H9 (cell line): Measurements from ENCODE around the gene CDC42EP1. TPM values are rescaled to one million over a fixed set of nuclear protein-coding genes. Genes with fewer than 3 reads are reported as not detected.

Source experiments
- DNase-seq: peaks from one replicate; pipeline ENCODE4 v3.0.0-alpha.2; 2017
- H2AFZ ChIP-seq: one replicate; pipeline ENCODE4 v1.6.1; 2013; ENCODE audit warnings: mild to moderate bottlenecking, low read length, control low read depth, moderate library complexity
- H2AK5ac ChIP-seq: 2 replicates; pipeline ENCODE4 v1.6.1; 2013; ENCODE audit warnings: low read length, control low read depth, mixed read lengths; ENCODE audit not compliant: insufficient read length
- H2BK120ac ChIP-seq: one replicate; pipeline ENCODE4 v1.6.1; 2013; ENCODE audit warnings: low read depth, mild to moderate bottlenecking, low read length, control low read depth, inconsistent platforms; ENCODE audit not compliant: poor library complexity, severe bottlenecking
- H2BK12ac ChIP-seq: 2 replicates; pipeline ENCODE4 v1.6.1; 2013; ENCODE audit warnings: low read length, control low read depth, mixed read lengths, low read depth; ENCODE audit not compliant: insufficient read length
- H2BK15ac ChIP-seq: 2 replicates; pipeline ENCODE4 v1.6.1; 2013; ENCODE audit warnings: low read depth, low read length, control low read depth
- H2BK20ac ChIP-seq: one replicate; pipeline ENCODE4 v1.6.1; 2013; ENCODE audit warnings: low read depth, mild to moderate bottlenecking, low read length, control low read depth, inconsistent platforms; ENCODE audit not compliant: poor library complexity, severe bottlenecking
- H2BK5ac ChIP-seq: 2 replicates; pipeline ENCODE4 v1.6.1; 2013; ENCODE audit warnings: low read length, control low read depth, mixed read lengths; ENCODE audit not compliant: insufficient read length
- H3K14ac ChIP-seq: 2 replicates; pipeline ENCODE4 v1.6.1; 2013; ENCODE audit warnings: low read length, control low read depth; ENCODE audit not compliant: insufficient read depth
- H3K18ac ChIP-seq: 2 replicates; pipeline ENCODE4 v1.6.1; 2013; ENCODE audit warnings: low read depth, mild to moderate bottlenecking, mixed read lengths, low read length, control low read depth; ENCODE audit not compliant: insufficient read length
- H3K23ac ChIP-seq: 2 replicates; pipeline ENCODE4 v1.6.1; 2013; ENCODE audit warnings: low read length, control low read depth, mixed read lengths, low read depth; ENCODE audit not compliant: insufficient read length
- H3K23me2 ChIP-seq: 2 replicates; pipeline ENCODE4 v1.6.1; 2013; ENCODE audit warnings: low read depth, mild to moderate bottlenecking, mixed read lengths, low read length, control low read depth; ENCODE audit not compliant: insufficient read length, poor library complexity, severe bottlenecking
- H3K27ac ChIP-seq: 2 replicates; pipeline ENCODE4 v1.5.1; 2013; ENCODE audit warnings: low read length, control low read depth, mixed read lengths, low read depth; ENCODE audit not compliant: insufficient read length
- H3K27me3 ChIP-seq: 2 replicates; pipeline ENCODE4 v1.6.1; 2013; ENCODE audit warnings: low read length, control low read depth, inconsistent platforms; ENCODE audit not compliant: insufficient read depth
- H3K4ac ChIP-seq: 2 replicates; pipeline ENCODE4 v1.6.1; 2013; ENCODE audit warnings: low read depth, mild to moderate bottlenecking, control low read depth, inconsistent platforms, low read length, moderate library complexity
- H3K4me1 ChIP-seq: 2 replicates; pipeline ENCODE4 v1.6.1; 2013; ENCODE audit warnings: low read length, control low read depth, inconsistent platforms; ENCODE audit not compliant: insufficient read depth
- H3K4me2 ChIP-seq: 2 replicates; pipeline ENCODE4 v1.6.1; 2013; ENCODE audit warnings: low read length, control low read depth, mixed read lengths; ENCODE audit not compliant: insufficient read length, insufficient read depth
- H3K56ac ChIP-seq: 2 replicates; pipeline ENCODE4 v1.6.1; 2013; ENCODE audit warnings: low read depth, mild to moderate bottlenecking, mixed read lengths, low read length, control low read depth; ENCODE audit not compliant: insufficient read length
- H3K79me1 ChIP-seq: 2 replicates; pipeline ENCODE4 v1.6.1; 2013; ENCODE audit warnings: low read depth, mild to moderate bottlenecking, moderate library complexity, low read length, control low read depth, inconsistent platforms; ENCODE audit not compliant: insufficient read depth, poor library complexity, severe bottlenecking
- H3K79me2 ChIP-seq: 2 replicates; pipeline ENCODE4 v1.6.1; 2013; ENCODE audit warnings: low read length, control low read depth, inconsistent platforms; ENCODE audit not compliant: insufficient read depth
- H3K9ac ChIP-seq: 2 replicates; pipeline ENCODE4 v1.6.1; 2013; ENCODE audit warnings: low read length, control low read depth, mixed read lengths; ENCODE audit not compliant: insufficient read length; ENCODE audit errors: extremely low read depth
- H3K9me3 ChIP-seq: one replicate; pipeline ENCODE4 v1.6.1; 2013; ENCODE audit warnings: low read depth, low read length, inconsistent platforms; ENCODE audit not compliant: control insufficient read depth
- H3T11ph ChIP-seq: one replicate; pipeline ENCODE4 v1.6.1; 2013; ENCODE audit warnings: mild to moderate bottlenecking, low read length, control low read depth, inconsistent platforms
- H4K20me1 ChIP-seq: one replicate; pipeline ENCODE4 v1.6.1; 2013; ENCODE audit not compliant: control insufficient read depth, insufficient read length, insufficient read depth
- H4K5ac ChIP-seq: 2 replicates; pipeline ENCODE4 v1.6.1; 2013; ENCODE audit warnings: low read depth, mild to moderate bottlenecking, mixed read lengths, low read length, control low read depth; ENCODE audit not compliant: insufficient read length
- H4K8ac ChIP-seq: replicated peaks from 2 replicates; pipeline ENCODE4 v1.6.1; 2013; ENCODE audit warnings: low read length, control low read depth, mixed read lengths, low read depth; ENCODE audit not compliant: insufficient read length
- H4K91ac ChIP-seq: 2 replicates; pipeline ENCODE4 v1.6.1; 2013; ENCODE audit warnings: low read depth, mild to moderate bottlenecking, moderate library complexity, mixed read lengths, low read length, control low read depth; ENCODE audit not compliant: insufficient read length
- H3K27ac Mint-ChIP-seq, 3 experiments: 2 replicates in 2 of 3; 3 replicates in 1 of 3; pipeline ENCODE4 v1.8.0; 2020 to 2021; ENCODE audit warnings: mixed read lengths in 3 of 3, mild to moderate bottlenecking in 1 of 3, moderate library complexity in 1 of 3
- H3K27me3 Mint-ChIP-seq: 2 replicates; pipeline ENCODE4 v1.8.0; 2021; ENCODE audit warnings: low read depth, mild to moderate bottlenecking, moderate library complexity, mixed read lengths
- H3K36me3 Mint-ChIP-seq, 3 experiments: 2 replicates in 2 of 3; 3 replicates in 1 of 3; pipeline ENCODE4 v1.8.0; 2020 to 2021; ENCODE audit warnings: low read depth in 3 of 3, mixed read lengths in 3 of 3; ENCODE audit not compliant: insufficient read depth in 1 of 3
- H3K4me1 Mint-ChIP-seq, 2 experiments: 2 replicates each; pipeline ENCODE4 v1.8.0; 2020; ENCODE audit warnings: mixed read lengths in 2 of 2
- H3K4me3 Mint-ChIP-seq, 2 experiments: 2 replicates in 1 of 2; 3 replicates in 1 of 2; pipeline ENCODE4 v1.8.0; 2020 to 2021; ENCODE audit warnings: mild to moderate bottlenecking in 2 of 2, mixed read lengths in 2 of 2, moderate library complexity in 1 of 2
- H3K9me3 Mint-ChIP-seq, 2 experiments: 2 replicates in 1 of 2; 3 replicates in 1 of 2; pipeline ENCODE4 v1.8.0; 2020; ENCODE audit warnings: mild to moderate bottlenecking in 2 of 2, mixed read lengths in 2 of 2, moderate library complexity in 1 of 2
- WGBS: extraction: QIAGEN DNeasy Blood & Tissue Kit; methylation state at CpG from one replicate; pipeline ENCODE4 v1.1.7; 2013; ENCODE audit warnings: missing lambda C conversion rate, low lambda C conversion rate, mixed read lengths; ENCODE audit not compliant: insufficient read length; ENCODE audit errors: extremely low coverage; 5-methylcytosine and 5-hydroxymethylcytosine counted together
- total RNA-seq: library from RNA; stranded (reverse); gene quantifications from 2 replicates; pipeline ENCODE4 v1.2.1, GENCODE V29; 2021
- TF ChIP-seq, protein P1 (sequence below): fragments of 200-600 bp; sonication (generic); conservative IDR thresholded peaks from 3 replicates; pipeline ENCODE4 v1.8.0; 2021; ENCODE audit warnings: antibody characterized with exemption, mild to moderate bottlenecking

Gene CDC42EP1
- total RNA-seq, 1 experiment from 2014 or later: 23.0 TPM

DNA sequence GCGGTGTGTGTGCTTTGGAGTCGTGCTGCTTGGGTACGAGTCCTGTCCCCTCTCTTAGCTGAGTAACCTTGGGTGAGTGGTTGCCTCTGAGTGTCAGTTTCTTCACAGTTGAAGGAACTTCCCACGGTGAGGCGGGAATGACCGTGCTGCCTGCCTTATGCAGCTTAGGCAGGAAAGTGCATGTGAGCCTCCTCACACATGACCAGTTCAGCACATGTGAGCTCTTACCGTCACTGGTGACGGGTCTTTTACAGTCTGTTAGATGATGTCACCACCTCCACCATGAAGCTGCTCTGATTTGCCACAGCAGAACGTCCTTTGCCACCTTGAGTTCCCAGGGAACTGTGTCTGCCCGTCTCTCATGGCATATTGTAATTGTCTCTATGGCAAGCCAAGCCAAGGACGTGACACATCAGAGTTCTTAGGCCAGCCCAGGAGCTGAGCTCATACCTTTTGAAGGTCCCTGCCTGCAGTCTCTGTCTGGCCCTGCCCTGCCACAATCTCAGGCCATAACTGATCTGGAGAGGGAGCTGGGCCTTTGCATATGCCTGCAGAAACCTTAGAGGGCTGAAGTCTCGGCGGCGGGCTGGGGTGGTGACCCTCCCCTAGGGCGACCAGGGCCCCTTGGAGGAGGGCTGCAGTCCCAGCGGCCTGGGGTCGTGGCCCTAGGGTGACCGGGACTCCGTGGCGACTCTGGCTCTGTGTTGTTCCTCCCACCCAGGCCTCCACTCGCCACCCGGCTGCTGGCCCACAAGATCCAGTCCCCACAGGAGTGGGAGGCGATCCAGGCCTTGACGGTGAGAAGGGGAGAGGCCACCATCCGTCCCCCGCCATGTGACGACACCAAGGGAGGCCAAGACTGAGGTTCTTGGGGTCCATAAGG is 56.2 kb downstream of the CDC42EP1 start:
- no peak overlapping the region for H2BK120ac ChIP-seq
- H3K27me3 ChIP-seq: no peaks in the 10 kb centered on the region
- H4K20me1 ChIP-seq: no peaks in the 10 kb centered on the region
- Mint-ChIP-seq H3K27ac (no peak overlapping the region), H3K4me3 (no peak overlapping the region), H3K36me3 (peaks cover 10 to 48% (median 44%) of the 10 kb centered on the region in 3 experiments; a peak in 6 of 7 replicates), H3K9me3 (no peaks in the 10 kb centered on the region), H3K4me1 (no peaks in the 10 kb centered on the region), H3K27me3 (no peaks in the 10 kb centered on the region; the same call in 1 of the 2 replicates)
- no peak overlapping the region for H4K8ac ChIP-seq
- H3K23me2 ChIP-seq: no peaks in the 10 kb centered on the region
- WGBS: no CpG with 5 or more reads among the region's 27 CpGs
- H3K27ac ChIP-seq: no peak overlapping the region
- no peak overlapping the region for H2BK12ac ChIP-seq
- H3K9me3 ChIP-seq: no peaks in the 10 kb centered on the region
- no peak for DNase-seq
- no peak overlapping the region for H4K5ac ChIP-seq
- no peak overlapping the region for H3K14ac ChIP-seq
- H4K91ac ChIP-seq: no peak overlapping the region
- no peaks in the 10 kb centered on the region for H3K4me1 ChIP-seq
- no peak overlapping the region for H3K18ac ChIP-seq
- no peak overlapping the region for H2AK5ac ChIP-seq
- no peak overlapping the region for H2BK15ac ChIP-seq
- H3T11ph ChIP-seq: no peak overlapping the region
- no peaks in the 10 kb centered on the region for H3K79me1 ChIP-seq
- no peak overlapping the region for H3K4ac ChIP-seq
- H2AFZ ChIP-seq: no peak overlapping the region
- H2BK20ac ChIP-seq: no peak overlapping the region
- H3K56ac ChIP-seq: no peak overlapping the region
- H3K79me2 ChIP-seq: no peaks in the 10 kb centered on the region; the same call in 1 of the 2 replicates
- no peak overlapping the region for H2BK5ac ChIP-seq
- TF ChIP-seq, protein P1, sequence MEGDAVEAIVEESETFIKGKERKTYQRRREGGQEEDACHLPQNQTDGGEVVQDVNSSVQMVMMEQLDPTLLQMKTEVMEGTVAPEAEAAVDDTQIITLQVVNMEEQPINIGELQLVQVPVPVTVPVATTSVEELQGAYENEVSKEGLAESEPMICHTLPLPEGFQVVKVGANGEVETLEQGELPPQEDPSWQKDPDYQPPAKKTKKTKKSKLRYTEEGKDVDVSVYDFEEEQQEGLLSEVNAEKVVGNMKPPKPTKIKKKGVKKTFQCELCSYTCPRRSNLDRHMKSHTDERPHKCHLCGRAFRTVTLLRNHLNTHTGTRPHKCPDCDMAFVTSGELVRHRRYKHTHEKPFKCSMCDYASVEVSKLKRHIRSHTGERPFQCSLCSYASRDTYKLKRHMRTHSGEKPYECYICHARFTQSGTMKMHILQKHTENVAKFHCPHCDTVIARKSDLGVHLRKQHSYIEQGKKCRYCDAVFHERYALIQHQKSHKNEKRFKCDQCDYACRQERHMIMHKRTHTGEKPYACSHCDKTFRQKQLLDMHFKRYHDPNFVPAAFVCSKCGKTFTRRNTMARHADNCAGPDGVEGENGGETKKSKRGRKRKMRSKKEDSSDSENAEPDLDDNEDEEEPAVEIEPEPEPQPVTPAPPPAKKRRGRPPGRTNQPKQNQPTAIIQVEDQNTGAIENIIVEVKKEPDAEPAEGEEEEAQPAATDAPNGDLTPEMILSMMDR: no peak
- no peak overlapping the region for H3K23ac ChIP-seq
- no peak overlapping the region for H3K9ac ChIP-seq
- H3K4me2 ChIP-seq: no peak overlapping the region
